HAP-1 (cell line): ENCODE data around the gene PHYKPL.

Source experiments
- DNase-seq, 2 experiments: peaks; one replicate each; pipeline ENCODE4 v3.0.0-alpha.2; 2016 to 2020; ENCODE audit warnings: low spot score in 2 of 2
- H3K27me3 ChIP-seq: fragments of 250-450 bp; sonication (Bioruptor Pico); 2 replicates; pipeline ENCODE4 v1.5.1; 2020; ENCODE audit warnings: low read depth, mild to moderate bottlenecking, moderate library complexity
- H3K36me3 ChIP-seq: fragments of 250-450 bp; sonication (Bioruptor Pico); replicated peaks from 2 replicates; pipeline ENCODE4 v1.5.1; 2020; ENCODE audit warnings: mild to moderate bottlenecking
- H3K4me1 ChIP-seq: fragments of 250-450 bp; sonication (Bioruptor Pico); 2 replicates; pipeline ENCODE4 v1.5.1; 2020; ENCODE audit warnings: mild to moderate bottlenecking
- H3K4me3 ChIP-seq: fragments of 250-450 bp; sonication (Bioruptor Pico); 2 replicates; pipeline ENCODE4 v1.5.1; 2020; ENCODE audit warnings: mild to moderate bottlenecking, moderate library complexity
- H3K9me3 ChIP-seq: fragments of 250-450 bp; sonication (Bioruptor Pico); 2 replicates; pipeline ENCODE4 v1.5.1; 2020; ENCODE audit warnings: mild to moderate bottlenecking, moderate library complexity
- in situ Hi-C: fragments of 300-500 bp; cut with MboI; formaldehyde crosslinking; loops from 3 replicates; pipeline ENCODE4 v1.14.3; 2020; ENCODE audit warnings: low sequenced_read_pairs, inconsistent platforms, mixed read lengths

PHYKPL gene

GRCh38 chr5:178218237-178218776 is 14.3 kb downstream of the PHYKPL start:
- DNase-seq, result no peak
- H3K27me3 ChIP-seq, result no peaks in the 10 kb centered on the region
- H3K9me3 ChIP-seq, result no peaks in the 10 kb centered on the region
- H3K36me3 ChIP-seq, result peaks cover 79% of the 10 kb centered on the region
- 0 out of 2 replicates have a peak, but pooled peaks cover 4% of the 10 kb centered on the region for H3K4me1 ChIP-seq
- in situ Hi-C loops, result no loop called here
- H3K4me3 ChIP-seq, result no peak overlapping the region

- 0 out of 2 replicates have a peak, but pooled peaks cover 4% of the 10 kb centered on the region for H3K4me1 ChIP-seq
- no peaks in the 10 kb centered on the region for H3K9me3 ChIP-seq
- DNase-seq, result no peak
- peaks cover 80% of the 10 kb centered on the region for H3K36me3 ChIP-seq
- no peaks in the 10 kb centered on the region for H3K27me3 ChIP-seq
- H3K4me3 ChIP-seq, result no peak overlapping the region
- in situ Hi-C loops, result no loop called here
Measured at GRCh38 chr5:178216779-178217178, 15.8 kb downstream of the PHYKPL start.

- H3K4me1 ChIP-seq, result 0 out of 2 replicates have a peak, but pooled peaks cover 4% of the 10 kb centered on the region
- peaks cover 80% of the 10 kb centered on the region for H3K36me3 ChIP-seq
- no peak for DNase-seq
- no peaks in the 10 kb centered on the region for H3K9me3 ChIP-seq
- H3K27me3 ChIP-seq, result no peaks in the 10 kb centered on the region
- in situ Hi-C loops, result no loop called here
- no peak overlapping the region for H3K4me3 ChIP-seq
Measured at GRCh38 chr5:178216088-178216534, 16.5 kb downstream of the PHYKPL start.

- 0 out of 2 replicates have a peak, but pooled peaks cover 4% of the 10 kb centered on the region for H3K4me1 ChIP-seq
- in situ Hi-C loops, result no loop called here
- H3K36me3 ChIP-seq, result peaks cover 81% of the 10 kb centered on the region
- H3K27me3 ChIP-seq, result no peaks in the 10 kb centered on the region
- no peak overlapping the region for H3K4me3 ChIP-seq
- DNase-seq, result peak in 1 of 2 experiments; percentile 20
- H3K9me3 ChIP-seq, result no peaks in the 10 kb centered on the region
Measured at GRCh38 chr5:178215280-178216002, 17.2 kb downstream of the PHYKPL start.

- no peak overlapping the region for H3K4me3 ChIP-seq
- H3K9me3 ChIP-seq, result no peaks in the 10 kb centered on the region
- peaks cover 87% of the 10 kb centered on the region for H3K36me3 ChIP-seq
- H3K4me1 ChIP-seq, result 0 out of 2 replicates have a peak, but pooled peaks cover 4% of the 10 kb centered on the region
- in situ Hi-C loops, result no loop called here
- no peak for DNase-seq
- H3K27me3 ChIP-seq, result no peaks in the 10 kb centered on the region
Measured at GRCh38 chr5:178214160-178214803, 18.3 kb downstream of the PHYKPL start.

- Histone ChIP-seq H3K36me3 (peaks cover 92% of the 10 kb centered on the region), H3K4me1 (0 out of 2 replicates have a peak, but pooled peaks cover 4% of the 10 kb centered on the region), H3K9me3 (no peaks in the 10 kb centered on the region), H3K4me3 (no peak overlapping the region), H3K27me3 (no peaks in the 10 kb centered on the region)
- in situ Hi-C loops, result no loop called here
- DNase-seq, result peak in 1 of 2 experiments; percentile 30
Measured at GRCh38 chr5:178213748-178214151, 18.9 kb downstream of the PHYKPL start.

GRCh38 chr5:178213003-178213461 is 19.6 kb downstream of the PHYKPL start:
- Histone ChIP-seq H3K9me3 (no peaks in the 10 kb centered on the region), H3K4me3 (no peak overlapping the region), H3K4me1 (no peaks in the 10 kb centered on the region), H3K27me3 (no peaks in the 10 kb centered on the region), H3K36me3 (peaks cover 93% of the 10 kb centered on the region)
- peak in 1 of 2 experiments; percentile 15 for DNase-seq
- in situ Hi-C loops, result no loop called here

GRCh38 chr5:178212241-178213002 is 20.2 kb downstream of the PHYKPL start:
- Histone ChIP-seq H3K4me1 (no peaks in the 10 kb centered on the region), H3K36me3 (peaks cover 99% of the 10 kb centered on the region), H3K27me3 (no peaks in the 10 kb centered on the region), H3K9me3 (no peaks in the 10 kb centered on the region), H3K4me3 (no peak overlapping the region)
- in situ Hi-C loops, result no loop called here
- DNase-seq, result no peak

- Histone ChIP-seq H3K4me3 (no peak overlapping the region), H3K4me1 (peaks cover 1% of the 10 kb centered on the region; the same call in 1 of the 2 replicates), H3K9me3 (no peaks in the 10 kb centered on the region), H3K27me3 (no peaks in the 10 kb centered on the region), H3K36me3 (peaks cover 100% of the 10 kb centered on the region)
- DNase-seq, result no peak
- in situ Hi-C loops, result no loop called here
Measured at GRCh38 chr5:178211095-178212048, 21.2 kb downstream of the PHYKPL start.

- Histone ChIP-seq H3K9me3 (no peaks in the 10 kb centered on the region), H3K36me3 (peaks cover 100% of the 10 kb centered on the region), H3K27me3 (no peaks in the 10 kb centered on the region), H3K4me1 (peaks cover 7% of the 10 kb centered on the region; the same call in 1 of the 2 replicates), H3K4me3 (no peak overlapping the region)
- in situ Hi-C loops, result no loop called here
- no peak for DNase-seq
Measured at GRCh38 chr5:178210686-178211085, 21.9 kb downstream of the PHYKPL start.

- Histone ChIP-seq H3K9me3 (no peaks in the 10 kb centered on the region), H3K4me1 (peaks cover 7% of the 10 kb centered on the region; the same call in 1 of the 2 replicates), H3K36me3 (peaks cover 100% of the 10 kb centered on the region), H3K27me3 (no peaks in the 10 kb centered on the region), H3K4me3 (no peak overlapping the region)
- DNase-seq, result peak in 1 of 2 experiments; percentile 23
- in situ Hi-C loops, result no loop called here
Measured at GRCh38 chr5:178210073-178210535, 22.5 kb downstream of the PHYKPL start.

GRCh38 chr5:178209334-178210072 is 23.1 kb downstream of the PHYKPL start:
- H3K27me3 ChIP-seq, result no peaks in the 10 kb centered on the region
- H3K9me3 ChIP-seq, result no peaks in the 10 kb centered on the region
- peaks cover 99% of the 10 kb centered on the region for H3K36me3 ChIP-seq
- in situ Hi-C loops, result no loop called here
- no peak overlapping the region for H3K4me3 ChIP-seq
- DNase-seq, result no peak
- peaks cover 7% of the 10 kb centered on the region; the same call in 1 of the 2 replicates for H3K4me1 ChIP-seq
